K562 (cell line): ENCODE measurements around the gene SYT15. TPM values are rescaled to one million over a fixed set of nuclear protein-coding genes. Genes with fewer than 3 reads are reported as not detected.
A peak's percentile ranks its signal among the peaks of the same experiment; 100 is the strongest.

Experiments used
- CXXC5 ChIP-seq: fragments of 250-450 bp; sonication (Bioruptor Pico); IDR thresholded peaks from 2 replicates; pipeline ENCODE4 v1.8.0; 2022; ENCODE audit warnings: inconsistent platforms, mild to moderate bottlenecking, moderate library complexity
- ETV6 ChIP-seq, 3 experiments: fragments of 150-350 bp in 1 of 3; sonication (generic) in 1 of 3; formaldehyde crosslinking in 1 of 3; IDR thresholded peaks; 2 replicates each; pipeline versions ENCODE4 v1.6.1 to v1.8.0; 2014 to 2022; ENCODE audit warnings: borderline replicate concordance in 2 of 3, low read depth in 2 of 3, antibody characterized with exemption in 1 of 3, low read length in 1 of 3, mild to moderate bottlenecking in 1 of 3, missing genetic modification reagents in 1 of 3
- KLF6 ChIP-seq: fragments of 250-450 bp; sonication (Bioruptor Pico); IDR thresholded peaks from 2 replicates; pipeline ENCODE4 v1.4.0; 2020; ENCODE audit warnings: mild to moderate bottlenecking, moderate library complexity, borderline replicate concordance
- RERE ChIP-seq: sonication (generic); formaldehyde crosslinking; IDR thresholded peaks from 2 replicates; pipeline ENCODE4 v1.8.0; 2023; ENCODE audit warnings: missing genetic modification reagents, mild to moderate bottlenecking, borderline replicate concordance
- RREB1 ChIP-seq: fragments of 250-450 bp; sonication (Bioruptor Pico); IDR thresholded peaks from 2 replicates; pipeline ENCODE4 v1.4.0; 2020
- SFPQ ChIP-seq: fragments of 200-400 bp; formaldehyde crosslinking; IDR thresholded peaks from 2 replicates; pipeline ENCODE4 v1.6.1; 2017; ENCODE audit warnings: mild to moderate bottlenecking, low read depth, low read length, moderate library complexity
- SOX6 ChIP-seq: fragments of 450-650 bp; IDR thresholded peaks from 2 replicates; pipeline ENCODE4 v1.6.1; 2014; ENCODE audit warnings: mild to moderate bottlenecking
- TBP ChIP-seq: optimal IDR thresholded peaks from 2 replicates; pipeline ENCODE3; 2011; ENCODE audit warnings: low read depth, low read length, improper control_type of control experiment
- ZBTB5 ChIP-seq: fragments of 450-650 bp; IDR thresholded peaks from 2 replicates; pipeline ENCODE4 v1.6.1; 2017; ENCODE audit warnings: antibody characterized with exemption
- ZNF253 ChIP-seq: fragments of 250-450 bp; sonication (Bioruptor Pico); conservative IDR thresholded peaks from 2 replicates; pipeline ENCODE4 v1.6.1; 2021; ENCODE audit warnings: mild to moderate bottlenecking
- ZNF780A ChIP-seq: fragments of 250-450 bp; sonication (Bioruptor Pico); IDR thresholded peaks from 2 replicates; pipeline ENCODE4 v1.5.0; 2021; ENCODE audit warnings: mild to moderate bottlenecking
- polyA plus RNA-seq, 8 experiments: library from polyadenylated mRNA; depleted of rRNA in 4 of 8; stranded (reverse) in 5 of 8; unstranded in 3 of 8; fragments of >200 nt; fragmentation: Nextera tagmentation in 2 of 8; fragmentation: Illumina TruSeq in 1 of 8; extraction: Ambion mirVana in 2 of 8; extraction: Trizol in 1 of 8; gene quantifications; 2 replicates each; pipeline versions ENCODE4 v1.2.1 to v1.2.3, GENCODE V29; 2011 to 2014; ENCODE audit warnings: inconsistent platforms in 1 of 8, missing spikeins in 1 of 8
- total RNA-seq, 7 experiments: library from RNA; depleted of rRNA in 6 of 7; stranded (reverse); fragments of >200 nt in 6 of 7; fragmentation: Illumina TruSeq in 2 of 7; extraction: Trizol in 2 of 7; gene quantifications; 2 replicates each; pipeline versions ENCODE4 v1.2.1 to v1.2.3, GENCODE V29; 2011 to 2021; ENCODE audit warnings: low replicate concordance in 1 of 7

The SYT15 gene
- total and polyA plus RNA-seq, 9 of the 15 experiments (the other 6 are each of a cell fraction or from before 2014, with no cell fraction given), result 0.05 to 0.82 (median 0.21) TPM; not detected in 1

- TF ChIP-seq RERE (no peak), TBP (no peak), ZNF253 (CRISPR knock-in tag) (no peak), ZNF780A (no peak), SFPQ (no peak), CXXC5 (CRISPR knock-in tag) (peak; percentile 42; the same call in 1 of the 2 replicates), ETV6 (IDR thresholded peaks at IDR 0.05; ENCODE audit: borderline replicate concordance in 1 of 2, low read depth in 2 of 2, low read length in 1 of 2) (no peak), ETV6 (CRISPR knock-in tag; IDR thresholded peaks at IDR 0.05; ENCODE audit: borderline replicate concordance) (no peak), ZBTB5 (no peak), SOX6 (no peak), RREB1 (CRISPR knock-in tag) (no peak), KLF6 (CRISPR knock-in tag) (no peak)
These were observed 37.8 kb upstream of the SYT15 start (continued) for GRCh38 chr10:46541017-46541661.
